GM19238 (cell line): ENCODE data around the gene IPPK.
"Not testable (repeated sequence)": the region's sequence is repeated elsewhere in the genome, so short reads cannot be mapped to it uniquely, and the experiment has no call there.

ENCODE experiments used
- DNase-seq: peaks from one replicate; pipeline ENCODE4 v3.0.0; 2011; ENCODE audit warnings: low spot score; ENCODE audit not compliant: insufficient read length

IPPK gene

DNA sequence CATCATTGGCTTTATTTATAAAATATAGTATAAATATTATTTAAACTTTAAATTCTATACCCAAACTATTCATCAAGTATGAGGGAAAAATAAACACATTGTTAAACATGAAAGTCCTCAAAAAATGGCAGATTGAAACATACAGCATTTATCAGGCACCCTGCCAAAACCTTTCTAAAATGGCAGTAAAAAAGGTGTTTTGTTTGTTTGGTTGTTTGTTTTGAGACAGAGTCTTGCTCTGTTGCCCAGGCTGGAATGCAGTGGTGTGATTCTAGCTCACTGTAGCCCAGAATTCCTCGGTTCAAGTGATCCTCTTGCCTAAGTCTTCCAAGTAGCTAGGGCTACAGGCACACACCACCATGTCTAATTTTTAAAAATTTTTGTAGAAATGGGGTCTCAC, 74.0 kb downstream of the IPPK start:
- no peak for DNase-seq

- DNase-seq: not testable (repeated sequence)
Observed at GRCh38 chr9:92595075-92595474, 74.9 kb downstream of the IPPK start.

DNA sequence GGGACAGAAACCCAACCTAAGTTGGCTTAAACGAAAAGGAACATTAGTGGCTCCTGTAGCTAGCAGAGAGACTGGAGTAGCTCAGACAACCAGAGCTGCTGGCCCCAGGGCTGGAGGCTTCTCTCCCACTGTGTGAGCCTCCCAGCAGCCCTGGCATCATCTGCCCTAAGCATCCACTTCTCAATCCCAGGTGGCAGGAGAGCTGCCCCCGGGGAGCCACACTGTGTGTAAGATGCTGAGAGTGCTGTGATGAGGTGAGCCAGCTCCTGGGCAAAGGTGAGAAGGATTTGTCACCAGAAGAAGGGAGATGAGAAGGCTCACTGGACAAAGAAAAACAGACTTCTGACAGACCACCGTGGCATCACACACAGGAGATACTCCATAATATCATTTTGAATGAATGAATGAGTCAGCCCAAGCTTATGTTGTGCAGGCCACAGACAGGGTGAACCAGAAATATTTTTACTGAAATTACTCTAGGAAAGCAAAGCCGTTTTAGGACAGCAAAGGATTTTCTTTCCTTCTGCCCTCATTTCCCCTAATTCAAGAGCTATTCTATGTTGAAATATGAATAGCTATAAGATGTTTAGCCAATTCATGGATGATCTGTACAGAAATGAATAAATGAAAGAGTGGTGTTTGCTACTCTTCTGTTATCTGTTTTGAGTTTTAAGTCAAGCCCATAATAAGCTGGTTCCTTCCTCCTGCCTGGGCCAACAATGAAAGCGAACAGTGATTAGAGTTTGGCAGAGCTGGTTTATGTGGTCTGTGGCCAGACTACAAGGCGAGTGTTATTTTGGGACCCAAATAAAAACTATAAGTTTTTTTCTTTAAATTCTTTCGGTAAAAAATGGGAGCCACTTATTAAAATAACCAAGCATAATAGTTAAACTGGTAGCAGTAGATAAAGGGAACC, 76.7 kb downstream of the IPPK start:
- no peak for DNase-seq

DNA sequence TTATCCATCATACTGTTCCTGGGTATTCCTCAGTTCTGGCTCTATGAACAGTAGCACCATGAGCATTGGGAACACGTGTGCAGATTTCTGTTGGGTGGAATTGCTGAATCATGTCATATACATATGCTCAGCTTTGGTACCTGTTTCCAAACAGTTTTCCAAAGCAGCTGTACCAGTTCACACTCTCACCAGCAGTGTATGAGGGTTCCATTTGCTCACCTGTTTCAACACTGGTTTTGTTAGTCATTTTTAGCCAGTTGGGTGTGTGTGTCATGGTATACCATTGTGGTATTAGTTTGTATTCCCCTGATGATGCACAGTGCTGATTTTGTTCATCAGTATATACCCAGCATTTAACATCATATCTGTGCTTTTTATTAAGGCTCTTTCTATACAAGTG, 77.4 kb downstream of the IPPK start:
- no peak for DNase-seq

- DNase-seq: no peak
Observed at GRCh38 chr9:92590377-92590776, 79.6 kb downstream of the IPPK start.

- no peak for DNase-seq
Observed at GRCh38 chr9:92589923-92590322, 80.0 kb downstream of the IPPK start.

DNA sequence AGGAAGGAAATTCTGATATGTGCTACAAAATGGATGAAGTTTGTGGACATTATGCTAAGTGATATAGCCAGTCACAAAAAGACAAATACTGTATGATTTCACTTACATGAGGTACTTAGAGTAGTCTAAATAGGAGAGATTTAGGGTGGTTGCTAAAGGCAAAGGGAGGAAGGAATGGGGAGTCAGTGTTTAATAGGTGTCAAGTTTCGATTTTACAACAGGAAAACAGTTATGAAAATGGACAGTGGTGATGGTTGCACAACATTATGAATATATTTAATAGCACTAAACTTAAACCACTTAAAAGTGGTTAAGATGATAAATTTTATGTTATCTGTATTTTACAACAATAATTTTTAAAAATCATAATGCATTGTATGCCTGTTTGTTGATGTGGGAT, 93.8 kb downstream of the IPPK start:
- DNase-seq: no peak

- not testable (repeated sequence) for DNase-seq
Observed at GRCh38 chr9:92573612-92574011, 96.3 kb downstream of the IPPK start.

DNA sequence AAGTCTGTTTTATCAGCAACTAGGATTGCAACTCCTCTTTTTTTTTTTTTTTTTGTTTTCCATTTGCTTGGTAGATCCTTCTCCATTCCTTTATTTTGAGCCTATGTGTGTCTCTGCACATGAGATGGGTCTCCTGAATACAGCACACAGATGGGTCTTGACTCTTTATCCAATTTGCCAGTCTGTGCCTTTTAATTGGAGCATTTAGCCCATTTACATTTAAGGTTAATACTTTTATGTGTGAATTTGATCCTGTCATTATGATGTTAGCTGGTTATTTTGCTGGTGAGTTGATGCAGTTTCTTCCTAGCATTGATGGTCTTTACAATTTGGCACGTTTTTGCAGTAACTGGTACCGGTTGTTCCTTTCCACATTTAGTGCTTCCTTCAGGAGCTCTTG, 98.1 kb downstream of the IPPK start:
- DNase-seq: not testable (repeated sequence)

GRCh38 chr9:92564982-92565381, 104.9 kb downstream of the IPPK start:
- no peak for DNase-seq

GRCh38 chr9:92564504-92564903, 105.4 kb downstream of the IPPK start:
- DNase-seq: no peak
